ENCODE data around the gene SUSD4.

SUSD4 gene

GRCh38 chr1:223198628-223198965, 165.4 kb downstream of the SUSD4 start:
- no peak overlapping the region for H3K4me3 ChIP-seq (ENCODE audit: low read depth, low read length)
- no peak for TF ChIP-seq CTCF (IDR thresholded peaks at IDR 0.05; ENCODE audit: borderline replicate concordance, insufficient read depth, low read depth, low read length)

DNA sequence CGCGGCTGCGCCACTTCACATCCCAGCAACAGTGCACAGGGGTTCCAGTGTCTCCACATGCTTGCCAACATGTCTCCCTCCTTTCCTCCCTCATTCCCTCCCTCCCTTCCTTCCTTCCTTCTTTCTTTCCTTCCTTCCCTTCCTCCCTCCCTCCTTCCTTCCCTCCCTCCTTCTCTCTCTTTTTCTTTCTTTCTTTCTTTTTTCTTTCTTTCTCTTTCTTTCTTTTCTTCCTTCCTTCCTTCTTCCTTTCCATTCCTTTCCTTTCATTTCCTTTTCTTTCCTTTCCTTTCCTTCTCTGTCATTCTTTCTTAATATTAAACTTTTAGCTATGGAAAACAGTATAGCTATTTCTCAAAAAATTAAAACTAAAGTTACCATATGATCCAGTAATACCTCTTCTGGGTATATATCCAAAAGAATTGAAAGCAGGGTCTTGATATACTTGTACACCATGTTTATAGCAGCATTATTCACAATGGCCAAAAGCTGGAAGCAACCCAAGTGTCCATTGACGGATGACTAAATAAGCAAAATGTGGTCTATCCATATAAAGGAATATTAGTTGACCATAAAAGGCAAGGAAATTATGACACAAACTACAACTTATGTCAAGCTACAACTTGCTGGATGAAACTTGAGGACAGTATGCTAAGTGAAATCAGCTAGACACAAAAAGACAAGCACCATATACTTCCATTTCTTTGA, 165.9 kb downstream of the SUSD4 start:
- no peak for TF ChIP-seq CTCF (IDR thresholded peaks at IDR 0.05; ENCODE audit: borderline replicate concordance, insufficient read depth, low read depth, low read length)

GRCh38 chr1:223189903-223190724, 173.9 kb downstream of the SUSD4 start:
- TF ChIP-seq CTCF (IDR thresholded peaks at IDR 0.05; ENCODE audit: borderline replicate concordance, insufficient read depth, low read depth, low read length): no peak
- no peak overlapping the region for H3K4me3 ChIP-seq (ENCODE audit: low read depth, low read length)

More for the DNA sequence above, 165.9 kb downstream of the SUSD4 start:
- no peak overlapping the region for H3K4me3 ChIP-seq (ENCODE audit: low read depth, low read length)

DNA sequence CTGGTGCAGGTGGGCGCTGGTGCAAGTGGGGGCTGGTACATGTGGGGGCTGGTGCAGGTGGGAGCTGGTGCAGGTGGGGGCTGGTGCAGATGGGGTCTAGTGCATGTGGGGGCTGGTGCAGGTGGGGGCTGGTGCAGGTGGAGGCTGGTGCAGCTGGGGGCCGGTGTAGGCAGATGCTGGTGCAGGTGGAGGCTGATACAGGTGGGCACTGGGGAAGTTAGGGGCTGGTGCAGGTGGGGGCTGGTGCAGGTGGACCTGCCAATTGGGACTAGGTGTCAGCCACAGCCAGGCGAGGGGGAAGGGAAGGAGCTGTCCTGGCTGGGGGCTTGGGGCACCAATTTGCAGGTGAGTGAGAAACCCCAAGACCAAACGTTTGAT, 174.5 kb downstream of the SUSD4 start:
- H3K4me3 ChIP-seq (ENCODE audit: low read depth, low read length): no peak overlapping the region
- TF ChIP-seq CTCF (IDR thresholded peaks at IDR 0.05; ENCODE audit: borderline replicate concordance, insufficient read depth, low read depth, low read length): no peak

DNA sequence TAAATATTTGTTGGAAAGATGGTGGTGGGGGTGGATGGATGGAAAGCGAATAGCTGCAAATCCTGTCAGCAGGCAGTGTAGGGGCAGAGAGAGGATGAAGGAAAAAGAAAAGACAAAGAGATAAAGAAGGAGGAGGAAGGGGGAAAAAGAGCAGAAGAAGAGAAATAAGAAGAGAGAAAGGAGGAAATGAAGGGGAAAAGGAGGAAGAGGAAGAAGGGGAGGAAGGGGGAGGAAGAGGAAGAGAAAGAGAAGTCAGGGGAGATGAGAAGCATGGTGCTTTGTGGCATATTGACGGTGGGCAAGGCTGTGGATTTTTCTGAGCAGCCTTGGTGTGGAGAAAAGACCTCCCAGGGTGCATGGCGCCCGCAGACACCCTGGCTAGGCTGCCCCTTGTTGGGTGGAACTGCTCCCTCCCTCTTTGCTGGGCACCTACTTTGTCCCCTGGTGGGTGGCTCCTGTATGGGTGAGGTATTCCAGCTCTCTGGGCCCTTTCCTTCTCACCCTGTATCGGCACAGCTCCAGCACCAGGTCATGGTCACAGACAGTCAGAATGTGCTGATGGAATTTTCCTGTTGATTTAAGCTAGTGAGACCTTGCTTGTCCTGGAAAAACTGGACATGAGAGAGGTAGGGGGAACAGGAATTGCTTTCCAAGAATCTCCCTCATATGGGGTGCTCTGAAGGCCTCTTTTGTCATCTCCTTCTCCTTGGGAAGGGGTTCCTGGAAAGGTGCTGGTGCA, 175.2 kb downstream of the SUSD4 start:
- H3K4me3 ChIP-seq (ENCODE audit: low read depth, low read length): no peak overlapping the region
- no peak for TF ChIP-seq CTCF (IDR thresholded peaks at IDR 0.05; ENCODE audit: borderline replicate concordance, insufficient read depth, low read depth, low read length)

DNA sequence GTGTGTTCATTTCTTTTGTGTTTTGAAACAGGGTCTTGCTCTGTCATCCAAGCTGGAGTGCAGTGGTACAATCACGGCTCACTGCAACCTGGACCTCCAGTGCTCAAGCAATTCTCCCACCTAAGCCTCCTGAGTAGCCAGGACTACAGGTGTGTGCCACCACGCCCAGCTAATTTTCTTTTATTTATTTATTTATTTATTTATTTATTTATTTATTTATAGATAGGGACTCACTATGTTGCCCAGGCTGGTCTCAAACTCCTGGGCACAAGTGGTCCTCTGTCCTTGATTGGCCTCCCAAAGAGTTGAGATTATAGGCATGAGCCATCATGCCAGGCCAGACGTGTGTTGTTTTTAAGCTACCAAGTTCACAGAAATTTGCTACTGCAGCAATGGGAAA, 177.2 kb downstream of the SUSD4 start:
- no peak overlapping the region for H3K4me3 ChIP-seq (ENCODE audit: low read depth, low read length)
- no peak for TF ChIP-seq CTCF (IDR thresholded peaks at IDR 0.05; ENCODE audit: borderline replicate concordance, insufficient read depth, low read depth, low read length)
